ENCODE data around the gene KRTAP17-1.
"Not testable (repeated sequence)": the region's sequence is repeated elsewhere in the genome, so short reads cannot be mapped to it uniquely, and the experiment has no call there.

KRTAP17-1 gene, protein sequence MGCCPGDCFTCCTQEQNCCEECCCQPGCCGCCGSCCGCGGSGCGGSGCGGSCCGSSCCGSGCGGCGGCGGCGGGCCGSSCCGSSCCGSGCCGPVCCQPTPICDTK

DNA sequence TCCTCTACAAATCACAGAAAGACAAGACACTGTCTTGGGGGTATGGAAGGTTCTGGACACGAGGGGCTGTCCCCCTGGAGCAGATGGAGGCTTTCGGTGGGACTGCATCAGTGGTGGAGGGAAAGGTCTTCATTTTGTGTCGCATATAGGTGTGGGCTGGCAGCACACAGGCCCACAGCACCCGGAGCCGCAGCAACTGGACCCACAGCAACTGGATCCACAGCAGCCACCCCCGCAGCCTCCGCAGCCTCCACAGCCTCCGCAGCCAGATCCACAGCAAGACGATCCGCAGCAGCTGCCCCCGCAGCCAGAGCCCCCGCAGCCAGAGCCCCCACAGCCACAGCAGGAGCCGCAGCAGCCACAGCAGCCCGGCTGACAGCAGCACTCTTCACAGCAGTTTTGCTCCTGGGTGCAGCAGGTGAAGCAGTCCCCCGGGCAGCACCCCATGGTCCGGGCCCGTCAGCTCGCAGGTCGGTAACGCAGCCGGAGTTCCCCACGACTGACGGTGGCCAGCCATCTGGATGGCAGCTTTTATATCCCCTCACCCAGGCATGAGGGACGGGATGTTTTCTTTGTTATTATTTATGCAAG, at the start of gene KRTAP17-1:
Gene KRTAP17-1, minus strand, starts transcription at position 507 of the 591 bp plus-strand sequence. Its CDS starts 60 bp downstream, at position 447.
- TF ChIP-seq CTCF (IDR thresholded peaks at IDR 0.05; ENCODE audit: low read depth, low read length, missing control alignments): no peak
- in situ Hi-C loops (cut with HindIII; ENCODE audit: low sequenced_read_pairs): no loop called here

DNA sequence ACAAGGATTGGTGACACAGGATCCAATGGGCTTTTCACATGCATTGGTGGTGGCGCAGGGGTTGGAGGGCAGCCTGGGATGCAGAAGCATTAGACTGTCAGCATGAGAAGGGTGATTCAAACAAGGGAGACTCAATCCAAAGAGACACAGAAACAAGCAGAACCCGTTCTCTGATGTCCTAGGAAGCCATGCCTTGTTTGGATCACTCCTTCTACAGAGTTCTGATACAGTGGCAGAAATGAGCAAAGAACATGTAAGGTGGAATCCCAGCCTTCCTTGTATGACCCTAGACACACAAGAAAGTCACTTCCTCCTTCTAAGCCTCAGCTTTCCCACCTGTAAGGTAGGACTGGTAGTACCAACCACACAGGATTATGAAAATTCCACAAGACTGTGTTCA, 48.4 kb upstream of the KRTAP17-1 start:
- no peak overlapping the region for H3K4me3 ChIP-seq (ENCODE audit: low read depth, low read length)
- no peak for DNase-seq (ENCODE audit: low read depth)
- in situ Hi-C loops (cut with HindIII; ENCODE audit: low sequenced_read_pairs): no loop called here
- no peak for TF ChIP-seq CTCF (IDR thresholded peaks at IDR 0.05; ENCODE audit: low read depth, low read length, missing control alignments)

More for the DNA sequence above, at the start of gene KRTAP17-1:
- no peak within 1 kb of the TSS for H3K4me3 ChIP-seq (ENCODE audit: low read depth, low read length)
- no peak for DNase-seq (ENCODE audit: low read depth)

GRCh38 chr17:41360296-41360995, 44.9 kb upstream of the KRTAP17-1 start:
- TF ChIP-seq CTCF (IDR thresholded peaks at IDR 0.05; ENCODE audit: low read depth, low read length, missing control alignments): no peak
- no peak for DNase-seq (ENCODE audit: low read depth)
- no peak overlapping the region for H3K4me3 ChIP-seq (ENCODE audit: low read depth, low read length)
- in situ Hi-C loops (cut with HindIII; ENCODE audit: low sequenced_read_pairs): no loop called here

- no peak for DNase-seq (ENCODE audit: low read depth)
- no peak for TF ChIP-seq CTCF (IDR thresholded peaks at IDR 0.05; ENCODE audit: low read depth, low read length, missing control alignments)
- no peak overlapping the region for H3K4me3 ChIP-seq (ENCODE audit: low read depth, low read length)
- in situ Hi-C loops (cut with HindIII; ENCODE audit: low sequenced_read_pairs): no loop called here
Observed at GRCh38 chr17:41354536-41354935, 39.0 kb upstream of the KRTAP17-1 start.

DNA sequence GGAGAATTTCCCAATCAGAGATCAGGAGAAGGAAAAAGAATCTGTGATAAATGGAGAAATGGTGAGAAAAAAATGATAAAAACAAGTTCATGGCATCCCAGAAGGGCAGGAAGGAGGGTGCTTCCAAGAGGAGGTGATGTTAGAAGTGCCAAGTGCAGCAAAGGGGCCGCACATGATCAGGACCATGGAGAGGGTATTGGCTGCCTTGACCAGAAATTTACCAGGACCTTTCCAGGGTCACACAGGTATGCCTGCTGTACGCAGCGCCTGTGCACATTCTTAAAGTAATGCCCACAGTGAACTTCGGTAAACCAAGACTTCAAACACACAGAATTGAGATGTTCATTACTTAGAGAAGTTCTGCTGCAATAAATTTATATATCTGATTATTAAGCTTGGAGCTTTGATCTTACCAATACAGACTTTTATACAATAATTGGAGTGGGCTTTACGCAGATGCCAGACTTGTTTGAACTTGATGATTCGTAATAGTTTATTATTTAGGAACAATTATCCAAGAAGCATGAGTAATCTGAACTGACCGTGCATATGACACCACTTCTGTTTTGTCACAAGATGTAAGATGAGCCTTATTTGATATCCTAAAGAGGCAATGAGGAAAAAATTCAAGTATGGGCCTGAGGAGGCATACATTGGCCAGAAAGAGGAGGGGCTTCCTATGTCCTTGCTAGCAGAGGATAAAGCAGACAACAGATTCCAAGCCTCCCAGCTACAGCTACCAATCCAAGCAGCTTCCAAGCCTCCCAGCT, 37.3 kb upstream of the KRTAP17-1 start:
- in situ Hi-C loops (cut with HindIII; ENCODE audit: low sequenced_read_pairs): no loop called here
- no peak overlapping the region for H3K4me3 ChIP-seq (ENCODE audit: low read depth, low read length)
- no peak for DNase-seq (ENCODE audit: low read depth)
- no peak for TF ChIP-seq CTCF (IDR thresholded peaks at IDR 0.05; ENCODE audit: low read depth, low read length, missing control alignments)

DNA sequence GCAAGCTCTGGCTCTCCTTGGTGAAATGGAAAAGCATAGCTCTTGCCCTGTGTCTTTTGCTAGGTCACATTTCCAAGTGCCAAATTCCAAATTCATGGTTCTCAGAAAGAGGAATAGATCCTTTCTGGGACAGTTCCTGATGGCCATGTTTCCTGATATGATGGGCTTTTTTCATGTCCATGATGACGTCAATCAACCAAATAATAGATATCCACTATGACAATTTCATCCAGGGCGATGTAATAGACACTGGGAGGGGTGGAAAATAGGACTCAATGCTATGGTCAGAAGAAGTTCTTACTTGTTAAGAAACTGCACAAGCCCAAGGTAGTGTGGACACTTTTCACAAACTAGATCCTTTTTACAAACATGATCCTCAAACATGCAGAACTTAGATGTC, 35.7 kb upstream of the KRTAP17-1 start:
- in situ Hi-C loops (cut with HindIII; ENCODE audit: low sequenced_read_pairs): no loop called here
- no peak overlapping the region for H3K4me3 ChIP-seq (ENCODE audit: low read depth, low read length)
- no peak for TF ChIP-seq CTCF (IDR thresholded peaks at IDR 0.05; ENCODE audit: low read depth, low read length, missing control alignments)
- no peak for DNase-seq (ENCODE audit: low read depth)

DNA sequence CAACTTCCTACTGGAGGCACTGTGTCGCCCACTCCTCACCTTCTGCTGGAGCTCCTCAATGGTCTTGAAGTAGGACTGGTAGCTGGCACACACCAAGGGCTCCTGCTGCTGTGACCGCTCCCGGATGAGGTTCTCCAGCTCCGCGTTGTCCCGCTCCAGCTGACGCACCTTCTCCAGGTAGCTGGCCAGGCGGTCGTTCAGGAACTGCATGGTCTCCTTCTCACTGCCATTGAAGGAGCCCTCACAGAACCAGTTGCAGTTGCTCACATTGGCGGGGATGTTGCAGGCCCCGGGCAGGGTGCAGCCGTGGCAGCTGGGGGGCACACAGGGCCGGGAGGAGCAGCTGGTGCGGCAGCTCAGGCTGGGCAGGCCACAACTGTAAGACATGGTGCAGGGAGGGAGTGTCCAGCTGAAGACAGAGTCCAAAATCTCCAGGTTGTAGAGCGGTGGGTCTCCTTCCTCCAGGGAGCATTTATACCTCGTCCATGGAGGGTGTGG, 34.9 kb upstream of the KRTAP17-1 start, which contains the start of gene KRT33A:
Gene KRT33A, minus strand, starts transcription at position 448 of the 498 bp plus-strand sequence. Its CDS starts 61 bp downstream, at position 387.
- H3K4me3 ChIP-seq (ENCODE audit: low read depth, low read length); in situ Hi-C loops (cut with HindIII; ENCODE audit: low sequenced_read_pairs); DNase-seq (ENCODE audit: low read depth): not testable (repeated sequence)

Data from astrocyte of the cerebellum (primary cell).